Ascending aorta (tissue), 2 donors: ENCODE measurements around the gene USPL1. TPM values are rescaled to one million over a fixed set of nuclear protein-coding genes. Genes with fewer than 3 reads are reported as not detected.

Experiments used
- DNase-seq, 2 donors: peaks; one replicate each; pipeline ENCODE4 v3.0.0-alpha.2; 2019; ENCODE audit warnings: low spot score in 2 of 2
- H3K27ac ChIP-seq, 2 donors: fragments of 200-600 bp; sonication (generic); one replicate each; pipeline ENCODE4 v1.5.1; 2016 to 2017; ENCODE audit warnings: mild to moderate bottlenecking in 1 of 2
- H3K27me3 ChIP-seq: fragments of 200-600 bp; sonication (generic); one replicate; pipeline ENCODE4 v1.5.1; 2017
- H3K36me3 ChIP-seq, 2 donors: fragments of 200-600 bp; sonication (generic); one replicate each; pipeline ENCODE4 v1.5.1; 2016
- H3K4me1 ChIP-seq, 2 donors: fragments of 200-600 bp; sonication (generic); one replicate each; pipeline ENCODE4 v1.5.1; 2016 to 2017; ENCODE audit warnings: mild to moderate bottlenecking in 1 of 2
- H3K4me3 ChIP-seq, 2 donors: fragments of 200-600 bp; sonication (generic); one replicate each; pipeline ENCODE4 v1.5.1; 2016 to 2017; ENCODE audit warnings: mild to moderate bottlenecking in 1 of 2
- H3K9me3 ChIP-seq, 2 donors: fragments of 200-600 bp; sonication (generic); one replicate each; pipeline ENCODE4 v1.5.1; 2016
- CTCF ChIP-seq, 3 experiments: fragments of 200-600 bp in 2 of 3; fragments of 450-650 bp in 1 of 3; sonication (generic) in 2 of 3; IDR thresholded peaks; one replicate each; pipeline ENCODE4 v1.5.1; 2016 to 2019; ENCODE audit warnings: antibody characterized with exemption in 3 of 3, mild to moderate bottlenecking in 1 of 3, moderate library complexity in 1 of 3
- intact Hi-C: fragments of 100-400 bp; cut with DNase I; formaldehyde crosslinking; loops from one replicate; pipeline ENCODE4 v1.15.1; 2023
- total RNA-seq: library from RNA; depleted of rRNA; stranded (reverse); fragments of >200 nt; gene quantifications from one replicate; pipeline ENCODE4 v1.1.0, GENCODE V29; 2016

Gene USPL1
- total RNA-seq, 1 donor from 2014 or later: 4.0 TPM

GRCh38 chr13:30622551-30622950 is 4.8 kb downstream of the USPL1 start:
- H3K4me1 ChIP-seq: peaks cover 0 to 26% of the 10 kb centered on the region in 2 donors
- TF ChIP-seq CTCF (IDR thresholded peaks at IDR 0.05): no peak
- no peaks in the 10 kb centered on the region for H3K9me3 ChIP-seq
- intact Hi-C loops: no loop called here
- no peak overlapping the region for H3K4me3 ChIP-seq
- no peak overlapping the region for H3K27ac ChIP-seq
- H3K36me3 ChIP-seq: peaks cover 0 to 37% of the 10 kb centered on the region in 2 donors
- DNase-seq: no peak
- no peaks in the 10 kb centered on the region for H3K27me3 ChIP-seq

GRCh38 chr13:30623392-30623791 is 5.7 kb downstream of the USPL1 start:
- Histone ChIP-seq H3K4me3 (no peak overlapping the region), H3K4me1 (peaks cover 0 to 26% of the 10 kb centered on the region in 2 donors), H3K36me3 (peaks cover 0 to 40% of the 10 kb centered on the region in 2 donors), H3K27me3 (no peaks in the 10 kb centered on the region), H3K27ac (no peak overlapping the region), H3K9me3 (no peaks in the 10 kb centered on the region)
- intact Hi-C loops: no loop called here
- no peak for TF ChIP-seq CTCF (IDR thresholded peaks at IDR 0.05)
- DNase-seq: no peak

GRCh38 chr13:30624630-30625029 is 6.9 kb downstream of the USPL1 start:
- no peaks in the 10 kb centered on the region for H3K27me3 ChIP-seq
- H3K9me3 ChIP-seq: no peaks in the 10 kb centered on the region
- no peak for DNase-seq
- no peak for TF ChIP-seq CTCF (IDR thresholded peaks at IDR 0.05)
- H3K4me1 ChIP-seq: peaks cover 0 to 15% of the 10 kb centered on the region in 2 donors
- H3K4me3 ChIP-seq: no peak overlapping the region
- H3K27ac ChIP-seq: no peak overlapping the region
- intact Hi-C loops: no loop called here
- H3K36me3 ChIP-seq: peaks cover 0 to 45% of the 10 kb centered on the region in 2 donors

GRCh38 chr13:30629527-30629926 is 11.8 kb downstream of the USPL1 start:
- Histone ChIP-seq H3K27ac (no peak overlapping the region), H3K9me3 (no peaks in the 10 kb centered on the region), H3K4me1 (peaks cover 0 to 4% of the 10 kb centered on the region in 2 donors), H3K27me3 (no peaks in the 10 kb centered on the region), H3K36me3 (peaks cover 11 to 58% of the 10 kb centered on the region in 2 donors), H3K4me3 (no peak overlapping the region)
- TF ChIP-seq CTCF (IDR thresholded peaks at IDR 0.05): no peak
- intact Hi-C loops: no loop called here
- no peak for DNase-seq

- intact Hi-C loops: no loop called here
- no peak overlapping the region for H3K4me3 ChIP-seq
- DNase-seq: no peak
- no peaks in the 10 kb centered on the region for H3K9me3 ChIP-seq
- H3K36me3 ChIP-seq: peaks cover 13 to 41% of the 10 kb centered on the region in 2 donors
- H3K27ac ChIP-seq: no peak overlapping the region
- no peaks in the 10 kb centered on the region for H3K27me3 ChIP-seq
- H3K4me1 ChIP-seq: no peaks in the 10 kb centered on the region
- TF ChIP-seq CTCF (IDR thresholded peaks at IDR 0.05): no peak
Observed at GRCh38 chr13:30633861-30634260, 16.1 kb downstream of the USPL1 start.

GRCh38 chr13:30634838-30635237 is 17.1 kb downstream of the USPL1 start:
- Histone ChIP-seq H3K4me1 (no peaks in the 10 kb centered on the region), H3K27me3 (no peaks in the 10 kb centered on the region), H3K4me3 (no peak overlapping the region), H3K36me3 (peaks cover 13 to 33% of the 10 kb centered on the region in 2 donors), H3K27ac (no peak overlapping the region), H3K9me3 (no peaks in the 10 kb centered on the region)
- no peak for DNase-seq
- intact Hi-C loops: no loop called here
- no peak for TF ChIP-seq CTCF (IDR thresholded peaks at IDR 0.05)
